GM19463 (cell line): ENCODE data around the gene CDK15.
"Not testable (repeated sequence)": the region's sequence is repeated elsewhere in the genome, so short reads cannot be mapped to it uniquely, and the experiment has no call there.

Experiments
- ATAC-seq: cut with Tn5 transposase; IDR thresholded peaks from one replicate; pipeline ENCODE4 v1.9.1; 2021; ENCODE audit warnings: mild to moderate bottlenecking, moderate library complexity; ENCODE audit not compliant: unreplicated experiment

CDK15 gene

DNA sequence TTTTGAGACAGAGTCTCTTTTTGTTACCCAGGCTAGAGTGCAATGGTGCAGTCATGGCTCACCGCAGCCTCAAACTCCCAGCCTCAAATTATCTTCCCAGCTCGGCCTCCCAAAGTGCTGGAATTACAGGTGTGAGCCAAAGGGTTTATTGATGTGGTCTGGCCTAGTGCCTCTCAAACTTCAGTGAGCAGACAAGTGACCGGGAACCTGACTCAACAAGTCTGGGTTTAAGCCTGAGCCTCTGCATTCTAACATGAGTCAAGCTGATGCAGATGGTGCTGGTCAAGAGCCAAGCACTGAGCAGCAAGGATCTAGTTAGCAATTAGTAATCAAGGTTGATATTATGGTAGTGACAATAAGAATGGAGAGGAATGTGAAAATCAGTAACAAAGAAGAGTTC lies 21.3 kb downstream of the CDK15 start:
- ATAC-seq, result no peak

DNA sequence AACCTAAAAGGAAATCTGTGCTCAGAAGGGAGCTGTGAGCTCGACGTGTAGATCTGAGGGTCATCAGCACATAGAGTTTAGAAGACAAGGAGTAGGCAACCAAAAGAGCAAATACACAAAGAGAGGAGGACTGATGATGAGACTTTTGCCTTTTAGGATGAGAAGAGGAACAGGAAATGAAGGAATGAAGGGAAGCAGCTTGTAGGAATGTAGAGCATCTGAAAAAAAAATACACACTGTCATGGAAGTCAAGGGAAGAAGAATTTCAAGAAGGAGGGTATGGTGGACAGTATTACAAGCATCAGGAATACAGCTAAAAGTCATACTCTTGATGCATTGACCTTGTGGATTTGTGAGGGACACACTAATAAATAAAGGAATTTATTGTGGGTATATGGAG lies 21.9 kb downstream of the CDK15 start:
- ATAC-seq, result no peak

DNA sequence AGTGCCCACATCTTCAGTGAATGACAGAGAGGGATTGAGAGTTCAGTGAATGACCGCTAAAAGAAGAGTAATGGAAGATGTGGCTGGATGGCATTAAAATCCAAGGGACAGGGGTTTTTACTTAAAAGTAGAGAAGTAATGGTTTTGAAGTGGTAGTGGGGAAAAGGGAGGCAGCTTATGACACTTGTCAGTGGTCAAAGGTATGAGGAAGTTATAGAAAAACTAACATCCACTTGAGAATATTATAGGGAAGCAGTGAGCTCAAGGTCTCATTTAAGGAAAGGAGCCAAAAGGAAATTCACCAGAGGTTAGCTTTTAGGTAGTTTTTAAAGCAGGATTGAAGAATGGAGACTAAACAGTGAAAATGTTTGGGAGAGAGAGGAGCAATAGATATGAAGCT lies 24.3 kb downstream of the CDK15 start:
- no peak for ATAC-seq

DNA sequence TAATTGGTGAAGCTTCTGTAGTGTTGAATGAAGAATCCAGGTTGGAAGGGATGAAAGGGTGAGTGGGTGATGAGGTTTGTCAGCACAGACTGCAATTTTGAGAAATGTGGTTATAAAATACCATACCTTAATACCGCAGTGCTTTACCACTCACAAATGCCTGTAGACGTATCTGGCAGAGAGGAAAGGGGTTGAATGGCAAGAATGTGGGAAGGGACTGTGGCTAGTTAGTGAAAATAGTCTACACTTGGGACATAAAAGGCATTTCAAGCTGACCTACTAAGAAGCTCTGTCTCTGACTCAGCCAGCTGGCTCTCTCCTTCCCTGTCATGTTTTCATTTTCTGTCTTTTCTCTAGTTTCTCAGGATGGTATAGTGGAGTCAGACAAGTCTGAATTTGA lies 25.1 kb downstream of the CDK15 start:
- no peak for ATAC-seq

DNA sequence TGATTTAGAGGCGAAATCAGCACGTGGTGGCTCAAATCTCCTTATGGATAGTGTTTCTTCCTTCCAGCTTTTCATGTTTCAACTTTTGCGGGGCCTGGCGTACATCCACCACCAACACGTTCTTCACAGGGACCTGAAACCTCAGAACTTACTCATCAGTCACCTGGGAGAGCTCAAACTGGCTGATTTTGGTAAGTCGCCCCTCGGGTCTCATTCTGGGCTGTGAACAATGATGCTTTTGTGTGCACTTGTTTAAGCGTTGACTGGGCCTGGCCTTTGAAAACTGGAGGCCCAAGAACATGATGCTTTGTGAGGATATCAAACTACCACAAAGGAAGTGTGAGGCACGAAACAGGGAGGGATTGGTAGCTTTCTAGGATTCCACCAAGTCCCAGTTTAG lies 27.4 kb downstream of the CDK15 start:
- no peak for ATAC-seq

DNA sequence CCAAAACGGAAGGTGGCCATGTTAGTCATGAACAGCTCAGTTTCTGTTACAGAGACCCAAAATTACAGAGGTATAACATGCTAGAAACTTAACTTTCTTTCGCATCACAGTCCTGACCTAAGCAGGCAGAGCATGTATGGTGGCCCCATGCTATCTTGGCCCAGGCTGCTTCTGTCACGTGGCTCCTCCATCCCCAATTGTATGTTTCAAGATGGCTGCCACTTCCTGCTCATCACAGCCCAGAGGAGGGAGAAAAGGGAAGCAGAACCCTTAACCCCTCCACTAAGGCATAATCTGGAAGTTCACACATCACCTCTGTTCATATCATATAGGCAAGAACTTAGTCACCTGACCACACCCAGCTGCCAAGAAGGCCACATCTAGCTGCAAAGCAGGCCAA lies 28.7 kb downstream of the CDK15 start:
- ATAC-seq, result no peak

DNA sequence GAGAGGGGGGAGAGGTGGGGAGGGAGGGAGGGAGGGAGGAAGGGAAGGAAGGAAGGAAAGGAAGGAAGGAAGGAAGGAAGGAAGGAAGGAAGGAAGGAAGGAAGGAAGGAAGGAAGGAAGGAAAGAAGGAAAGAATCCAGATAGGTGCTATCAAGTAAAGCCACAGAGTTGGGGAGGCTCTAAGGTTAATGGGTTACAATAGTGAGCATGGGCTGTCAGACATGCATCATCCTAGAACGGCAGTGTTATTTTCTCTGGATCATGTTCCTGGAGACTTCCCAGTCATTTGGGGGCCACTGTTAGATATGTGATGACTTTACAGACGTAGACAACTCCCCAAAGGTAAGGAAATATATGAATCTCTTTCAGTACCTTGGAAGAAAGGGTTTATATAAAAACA lies 31.1 kb downstream of the CDK15 start:
- no peak for ATAC-seq

DNA sequence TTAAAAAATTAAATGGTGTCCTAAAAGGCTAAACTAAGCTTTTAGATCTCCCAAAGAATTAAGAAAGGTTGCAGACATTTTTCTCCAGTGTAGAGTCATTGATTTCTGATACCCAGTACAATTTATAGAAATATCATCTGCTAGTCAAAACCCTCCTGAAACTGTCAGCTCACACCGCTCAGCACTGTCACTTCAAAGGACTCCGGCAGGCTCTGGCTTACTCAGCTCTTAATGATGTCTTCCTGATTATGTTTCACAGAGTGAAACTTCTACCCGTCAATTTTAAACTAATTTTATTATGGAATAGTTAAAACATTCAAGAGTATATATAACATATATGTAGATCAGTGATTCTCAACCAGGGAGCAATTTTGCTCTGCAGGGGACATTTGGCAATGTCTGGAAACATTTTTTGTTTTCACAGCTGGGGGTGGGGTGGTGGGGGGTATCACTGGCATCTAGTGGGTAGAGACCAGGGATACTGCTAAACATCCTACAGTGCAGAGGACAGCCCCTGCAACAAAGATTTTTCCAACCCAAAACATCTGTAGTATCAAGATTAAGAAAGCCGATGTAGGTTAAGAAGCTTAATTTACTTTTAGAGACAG lies 31.6 kb downstream of the CDK15 start:
- no peak for ATAC-seq

DNA sequence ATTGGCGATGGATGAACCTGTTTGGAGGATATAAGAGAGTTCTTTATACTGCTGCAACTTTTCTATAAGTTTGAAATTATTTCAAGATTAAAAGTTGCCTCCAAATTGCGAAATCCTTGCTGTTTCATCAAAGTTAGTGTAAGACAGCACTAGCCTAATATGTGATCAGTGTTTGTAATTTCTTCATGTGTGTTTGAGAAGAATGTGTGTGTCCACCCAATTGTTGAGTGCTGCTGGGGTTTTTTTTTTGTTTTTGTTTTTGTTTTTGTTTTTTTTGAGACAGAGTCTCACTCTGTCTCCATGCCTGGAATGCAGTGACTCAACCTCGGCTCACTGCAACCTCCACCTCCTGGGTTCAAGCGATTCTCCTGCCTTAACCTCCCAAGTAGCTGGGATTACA lies 33.4 kb downstream of the CDK15 start:
- ATAC-seq, result no peak

DNA sequence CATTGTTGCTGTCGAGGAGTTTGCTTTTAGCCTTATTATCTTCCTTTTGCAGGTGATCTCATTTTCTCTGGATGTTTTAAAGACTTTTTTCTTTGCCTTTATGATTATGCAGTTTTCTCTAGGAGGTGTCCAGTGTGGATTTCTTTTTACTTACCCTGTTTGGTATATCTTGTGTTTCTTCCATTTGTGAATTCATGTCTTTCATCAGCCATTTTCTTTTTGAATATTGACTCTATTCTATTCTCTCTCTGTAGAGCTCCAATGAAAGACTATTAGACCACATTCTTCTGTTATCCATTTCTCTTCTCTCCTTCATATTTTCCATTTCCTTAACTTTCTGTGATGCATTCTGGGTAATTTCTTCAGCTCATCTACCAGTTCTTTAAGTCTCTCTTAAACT lies 34.4 kb downstream of the CDK15 start:
- no peak for ATAC-seq

DNA sequence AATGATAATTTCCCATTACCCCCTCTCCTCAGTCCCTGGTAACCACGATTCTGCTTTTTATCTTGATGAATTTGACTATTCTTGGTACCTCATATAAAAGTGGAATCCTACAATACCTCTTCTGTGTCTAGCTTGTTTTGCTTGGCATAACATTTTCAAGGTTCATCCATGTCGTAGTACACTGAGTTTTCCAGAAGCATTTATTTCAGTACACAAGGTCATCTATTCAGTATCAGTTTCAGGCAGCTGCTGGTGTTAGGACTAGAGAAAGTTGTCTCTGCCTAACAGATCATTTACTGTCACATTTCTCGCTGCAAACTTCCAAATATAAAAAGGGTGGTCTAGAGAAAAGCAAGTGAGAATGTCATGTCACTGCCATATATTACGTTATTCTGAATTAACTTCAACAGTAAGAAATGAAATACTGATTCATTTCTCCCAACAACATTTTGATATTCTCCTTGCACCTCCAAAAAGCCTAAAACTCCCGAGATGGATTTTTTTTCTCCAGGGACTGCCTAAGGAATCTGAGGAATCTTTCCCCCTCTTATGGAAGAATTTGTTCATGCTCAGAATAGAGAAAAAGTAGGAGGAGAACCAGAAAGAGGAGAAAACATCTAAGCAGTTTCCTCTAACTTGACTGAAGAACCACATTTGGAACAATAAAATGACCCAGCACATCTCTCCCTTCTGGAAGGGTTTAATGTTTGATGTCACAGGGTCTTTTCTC lies 36.0 kb downstream of the CDK15 start:
- ATAC-seq, result no peak

DNA sequence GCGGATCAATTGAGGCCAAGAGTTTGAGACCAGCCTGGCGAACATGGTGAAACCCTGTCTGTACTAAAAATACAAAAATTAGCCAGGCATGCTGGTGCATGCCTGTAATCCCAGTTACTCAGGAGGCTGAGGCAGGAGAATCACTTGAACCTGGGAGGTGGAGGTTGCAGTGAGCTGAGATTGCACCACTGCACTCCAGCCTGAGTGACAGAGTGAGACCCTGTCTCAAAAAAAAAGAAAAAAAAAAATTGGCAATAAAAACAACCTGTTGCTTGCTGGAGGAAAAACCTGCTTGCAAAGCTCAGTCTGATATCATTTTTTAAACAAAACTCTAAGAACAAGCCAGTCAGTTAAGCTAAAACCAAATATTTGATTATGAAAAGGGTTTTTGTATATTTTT lies 38.6 kb downstream of the CDK15 start:
- ATAC-seq, result not testable (repeated sequence)

DNA sequence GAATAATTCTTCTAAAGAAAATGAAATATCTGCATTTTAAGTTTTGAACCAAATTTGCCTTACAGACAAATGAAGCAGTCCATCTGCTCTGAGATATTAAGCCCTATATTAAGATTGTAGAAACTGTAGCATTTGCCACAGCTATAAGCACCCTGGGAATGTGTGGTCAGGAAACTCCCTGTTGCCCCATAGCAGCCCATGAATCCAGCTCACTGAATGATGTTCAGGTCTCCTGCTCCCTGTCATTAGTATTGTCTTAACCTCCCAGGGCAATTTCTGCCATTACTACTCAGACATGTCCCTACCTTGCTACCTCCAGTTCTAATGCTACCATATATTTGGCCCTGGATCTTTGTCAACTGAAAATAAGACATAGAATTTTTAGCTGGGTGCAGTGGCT lies 41.1 kb downstream of the CDK15 start:
- no peak for ATAC-seq

DNA sequence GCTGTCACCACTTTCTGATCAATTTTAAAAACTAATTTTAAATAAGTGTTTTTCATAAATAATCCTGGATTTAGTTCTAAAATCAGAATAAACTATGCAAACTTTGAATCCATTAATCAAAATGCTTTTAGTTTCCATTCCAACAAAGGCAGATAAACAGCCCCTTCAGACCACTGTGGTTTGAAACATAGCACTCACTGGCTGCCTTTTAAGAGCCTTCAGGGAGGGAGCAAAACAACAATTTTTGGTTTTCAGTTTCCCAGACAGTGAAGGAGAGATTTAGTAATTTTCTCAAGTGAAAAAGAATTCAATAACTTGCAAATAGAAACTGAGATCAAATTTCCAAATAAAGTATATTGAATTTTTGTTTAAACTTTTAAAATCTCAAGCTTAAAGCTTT lies 46.1 kb downstream of the CDK15 start:
- ATAC-seq, result no peak

DNA sequence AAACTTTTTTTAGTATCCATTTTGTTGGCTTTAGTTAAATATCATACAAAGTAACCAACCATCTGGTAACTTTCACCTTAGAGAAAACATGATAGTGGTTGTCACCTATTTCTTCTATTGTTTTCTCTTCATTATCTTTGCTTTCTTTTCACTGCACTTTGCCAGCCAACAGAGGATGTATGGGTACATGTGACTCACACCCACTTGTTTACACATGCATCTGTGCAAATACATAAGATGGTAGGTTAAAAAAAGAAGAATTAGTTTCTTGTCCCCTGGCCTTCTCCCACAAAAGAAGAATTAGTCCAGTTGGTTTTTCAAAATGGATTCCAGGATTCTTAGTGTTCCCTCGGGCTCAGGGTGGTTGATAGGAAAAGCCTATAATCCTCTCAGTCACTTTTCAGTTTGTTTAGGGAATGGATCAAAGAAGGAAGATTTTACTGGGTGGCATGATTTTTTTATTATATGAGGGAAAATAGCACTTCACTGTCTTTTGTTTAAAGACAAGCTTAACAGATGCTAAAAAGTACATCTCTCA lies 46.6 kb downstream of the CDK15 start:
- ATAC-seq, result no peak

DNA sequence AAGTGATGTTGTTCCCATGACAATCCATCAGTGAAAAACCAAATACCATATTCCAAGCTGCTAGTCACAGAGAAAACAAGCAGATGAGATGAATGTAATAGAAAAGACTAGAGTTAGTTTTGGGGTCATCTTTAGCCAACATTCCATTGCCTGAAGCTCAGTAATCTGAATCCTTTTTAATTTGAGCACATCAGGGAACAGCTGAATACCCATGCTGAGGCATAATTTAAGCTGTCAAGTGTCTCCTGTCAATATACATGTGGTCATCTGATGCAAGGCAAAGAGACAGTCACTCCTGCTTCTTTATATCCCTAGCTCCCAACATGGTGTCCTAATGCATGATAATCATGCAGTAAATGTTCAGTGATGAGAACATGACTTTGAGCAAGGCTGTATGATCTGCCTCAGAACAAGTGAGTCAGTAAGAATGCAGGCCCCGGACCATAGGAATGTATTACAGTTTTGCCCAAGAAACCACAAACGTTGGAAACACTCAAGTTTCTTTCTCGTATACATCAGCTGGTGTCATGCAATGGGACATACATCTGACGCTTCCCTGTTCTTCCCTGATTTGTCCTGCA lies 48.0 kb downstream of the CDK15 start:
- no peak for ATAC-seq

DNA sequence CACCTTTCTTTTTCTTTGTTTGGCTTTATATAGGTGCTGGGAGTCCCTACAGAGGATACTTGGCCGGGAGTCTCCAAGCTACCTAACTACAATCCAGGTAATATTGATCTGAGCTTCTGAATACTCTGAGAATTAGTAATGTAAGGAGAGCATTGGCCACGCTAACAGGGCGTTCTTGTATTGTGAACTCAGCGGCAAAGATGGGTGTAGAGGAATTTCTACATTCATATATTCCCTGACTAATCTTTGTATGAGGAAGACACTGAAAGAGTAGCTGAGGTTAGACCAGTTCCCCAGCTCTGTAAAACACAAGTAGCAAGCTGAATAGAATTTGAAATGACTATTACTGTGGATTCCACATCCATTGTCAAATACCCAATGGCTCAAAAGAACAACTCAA lies 48.5 kb downstream of the CDK15 start:
- no peak for ATAC-seq

DNA sequence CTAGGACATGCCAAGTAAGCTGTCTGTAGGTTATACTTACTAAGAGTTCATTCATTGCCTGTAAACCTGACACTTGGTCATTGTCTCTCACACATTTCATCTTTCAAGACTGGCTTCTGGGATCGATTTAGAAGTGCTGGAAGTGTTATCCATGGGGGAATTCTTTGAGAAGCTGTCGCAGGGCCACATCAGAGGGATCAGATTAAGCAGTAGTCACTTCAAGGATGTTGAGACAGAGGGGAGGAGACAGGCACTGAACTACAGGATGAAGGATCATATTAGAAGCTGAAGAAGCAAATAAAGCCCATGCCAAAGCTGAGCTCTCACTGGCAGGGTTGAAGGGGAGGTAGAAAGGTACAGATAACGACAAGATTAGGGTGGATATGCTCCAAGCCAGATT lies 49.0 kb downstream of the CDK15 start:
- no peak for ATAC-seq

DNA sequence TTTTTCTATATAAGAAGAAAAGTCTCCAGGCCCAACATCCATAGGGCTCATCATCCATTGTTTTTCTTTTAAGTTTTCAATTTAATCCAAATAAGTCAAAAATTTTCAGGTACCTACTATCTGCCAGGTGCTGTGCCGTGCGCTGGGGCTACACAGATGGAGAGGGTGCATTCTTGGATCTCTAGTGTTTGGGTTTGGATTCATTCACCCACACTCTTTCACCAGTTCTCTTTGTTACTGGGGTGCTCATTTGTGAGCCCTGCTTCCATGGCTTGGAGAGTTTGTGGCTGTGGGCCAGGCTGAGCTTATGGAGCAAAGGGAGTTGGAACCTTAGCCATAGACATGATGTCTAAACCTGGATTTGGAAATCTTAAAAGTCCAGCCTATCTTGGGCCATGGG lies 51.0 kb downstream of the CDK15 start:
- ATAC-seq, result no peak

DNA sequence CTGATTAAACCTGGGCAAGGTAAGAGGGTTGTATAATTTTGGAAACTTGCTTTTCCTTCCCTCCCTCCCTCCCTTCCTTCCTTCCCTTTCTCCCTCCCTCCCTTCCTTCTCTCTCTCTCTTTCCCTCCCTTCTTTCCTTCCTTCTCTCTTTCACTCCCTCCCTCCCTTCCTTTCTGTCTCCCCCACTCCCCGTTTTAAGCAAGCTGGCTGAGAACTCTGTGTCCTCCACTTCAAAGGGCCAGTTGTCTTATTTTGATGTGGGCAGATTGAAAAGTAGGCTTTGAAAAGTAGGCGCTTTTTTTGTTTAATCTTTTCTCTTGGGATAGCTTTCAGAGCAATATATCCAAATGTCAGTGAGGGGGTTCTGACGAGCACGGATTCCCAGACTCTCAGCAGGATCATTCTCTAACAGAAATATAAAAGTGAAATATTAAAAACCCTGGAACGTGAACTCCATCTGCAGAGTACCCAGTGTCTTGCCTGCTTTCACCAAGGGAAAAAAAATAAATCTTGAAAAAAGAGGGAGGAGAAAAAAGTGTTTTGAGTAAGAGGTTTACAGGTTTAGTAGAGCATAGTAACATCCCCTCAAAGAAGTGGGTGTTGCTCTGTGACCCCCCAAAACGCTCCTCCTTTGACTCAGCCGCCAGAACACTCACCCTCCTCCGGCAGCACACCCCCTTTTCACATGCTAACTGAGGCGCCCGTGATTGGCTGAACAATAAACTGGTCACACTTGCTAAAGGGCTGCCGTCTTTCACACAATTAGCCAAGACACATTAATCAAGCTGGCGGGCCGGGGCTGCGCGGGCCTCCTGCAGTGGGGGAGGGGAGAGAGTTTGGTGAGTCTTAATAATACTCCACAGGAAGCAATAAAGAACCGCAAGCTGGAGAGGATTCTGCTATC lies 52.2 kb downstream of the CDK15 start:
- no peak for ATAC-seq

DNA sequence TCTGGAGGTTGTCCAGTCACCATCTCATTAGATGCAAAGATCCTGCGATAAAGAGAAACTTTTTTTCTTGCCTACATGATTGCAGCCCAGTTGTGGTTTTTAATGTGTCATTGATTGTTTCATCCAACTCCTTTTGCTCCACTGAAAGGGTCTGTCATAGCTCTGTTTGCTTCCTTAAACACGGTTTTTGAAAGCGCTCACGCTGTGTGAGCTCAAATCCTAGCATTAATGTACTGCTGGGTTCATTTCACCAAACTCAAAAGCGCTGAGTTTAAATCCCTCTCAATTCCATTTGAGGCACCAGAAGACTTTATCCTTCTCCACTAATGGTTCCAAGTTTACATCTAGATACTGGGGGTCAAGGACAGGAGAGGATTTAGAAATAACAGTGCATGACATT lies 53.6 kb downstream of the CDK15 start:
- ATAC-seq, result no peak
